Natural killer cell (primary cell): ENCODE measurements around the gene ITGB2. TPM values are rescaled to one million over a fixed set of nuclear protein-coding genes. Genes with fewer than 3 reads are reported as not detected.

Experiments
- ATAC-seq, 3 donors: fragments of 150-1000 bp in 2 of 3; fragments of 200-7000 bp in 1 of 3; cut with Tn5 transposase; 1 replicate in 1 of 3; 2 replicates in 2 of 3; pipeline ENCODE4 v1.10.0; 2021; ENCODE audit warnings: mild to moderate bottlenecking in 2 of 3, moderate library complexity in 2 of 3
- DNase-seq, 2 donors: peaks; one replicate each; pipeline versions ENCODE4 v3.0.0 to v3.0.0-alpha.2; 2013 to 2021; ENCODE audit warnings: mixed read lengths in 1 of 2
- H3K27ac ChIP-seq: one replicate; pipeline ENCODE4 v1.5.1; 2013; ENCODE audit warnings: mild to moderate bottlenecking, low read length
- H3K27me3 ChIP-seq: one replicate; pipeline ENCODE4 v1.6.1; 2013; ENCODE audit warnings: low read length; ENCODE audit not compliant: control insufficient read depth, insufficient read depth
- H3K36me3 ChIP-seq: one replicate; pipeline ENCODE4 v1.6.1; 2013; ENCODE audit warnings: low read length; ENCODE audit not compliant: control insufficient read depth, insufficient read depth
- H3K4me1 ChIP-seq: one replicate; pipeline ENCODE4 v1.6.1; 2013; ENCODE audit warnings: low read length; ENCODE audit not compliant: control insufficient read depth, insufficient read depth
- H3K4me3 ChIP-seq: one replicate; pipeline ENCODE4 v1.5.1; 2013; ENCODE audit warnings: low read length
- H3K9me3 ChIP-seq: one replicate; pipeline ENCODE4 v1.6.1; 2013; ENCODE audit warnings: low read length; ENCODE audit not compliant: control insufficient read depth, insufficient read depth
- H3K27ac Mint-ChIP-seq, 2 donors: one replicate each; pipeline ENCODE4 v1.8.0; 2022; ENCODE audit warnings: mild to moderate bottlenecking in 2 of 2, mixed read lengths in 2 of 2, moderate library complexity in 1 of 2
- H3K27me3 Mint-ChIP-seq, 2 donors: one replicate each; pipeline ENCODE4 v1.8.0; 2022; ENCODE audit warnings: low read depth in 2 of 2, mixed read lengths in 2 of 2
- H3K36me3 Mint-ChIP-seq: one replicate; pipeline ENCODE4 v1.8.0; 2022; ENCODE audit warnings: mixed read lengths
- H3K4me1 Mint-ChIP-seq, 2 donors: one replicate each; pipeline ENCODE4 v1.8.0; 2022; ENCODE audit warnings: mixed read lengths in 2 of 2
- H3K4me3 Mint-ChIP-seq: one replicate; pipeline ENCODE4 v1.8.0; 2022; ENCODE audit warnings: mild to moderate bottlenecking, moderate library complexity, mixed read lengths
- H3K9me3 Mint-ChIP-seq, 2 donors: one replicate each; pipeline ENCODE4 v1.8.0; 2022; ENCODE audit warnings: mixed read lengths in 2 of 2
- CTCF ChIP-seq: fragments of 200-600 bp; IDR thresholded peaks from one replicate; pipeline ENCODE4 v1.8.0; 2022; ENCODE audit warnings: antibody characterized with exemption
- WGBS: methylation state at CpG from one replicate; pipeline ENCODE4 v1.1.7; 2013; ENCODE audit warnings: missing lambda C conversion rate; ENCODE audit not compliant: insufficient coverage; 5-methylcytosine and 5-hydroxymethylcytosine counted together
- intact Hi-C: fragments of 100-400 bp; cut with micrococcal nuclease; formaldehyde crosslinking; loops from one replicate; pipeline ENCODE4 v1.14.2; 2022
- total RNA-seq, 4 donors: library from RNA; stranded (reverse); fragments of 120-200 nt in 1 of 4; gene quantifications; one replicate each; pipeline versions ENCODE4 v1.2.3 to v1.2.4, GENCODE V29; 2013 to 2022

Gene ITGB2
- total RNA-seq, 3 donors from 2014 or later (not counting 1 experiment from before 2014, with no cell fraction given): 1,223 to 1,393 (median 1,250) TPM

GRCh38 chr21:44903050-44903685 lies 17.5 kb downstream of the ITGB2 start:
- Histone ChIP-seq H3K27me3 (no peaks in the 10 kb centered on the region), H3K27ac (no peak overlapping the region), H3K9me3 (no peaks in the 10 kb centered on the region), H3K4me3 (no peak overlapping the region), H3K4me1 (peaks cover 32% of the 10 kb centered on the region), H3K36me3 (peaks cover 97% of the 10 kb centered on the region)
- no peak for DNase-seq
- no peak for TF ChIP-seq CTCF
- WGBS: 94% methylated on average over 18 of the region's 18 CpGs
- intact Hi-C loops: no loop called here
- no peaks in the 10 kb centered on the region for H3K27me3 Mint-ChIP-seq
- no peak for ATAC-seq
- H3K4me3 Mint-ChIP-seq: no peak overlapping the region
- peaks cover 23 to 45% of the 10 kb centered on the region in 2 donors for H3K4me1 Mint-ChIP-seq
- no peaks in the 10 kb centered on the region for H3K9me3 Mint-ChIP-seq
- peak overlapping the region in 1 of 2 donors; percentile 39 for H3K27ac Mint-ChIP-seq
- H3K36me3 Mint-ChIP-seq: peaks cover 12% of the 10 kb centered on the region

GRCh38 chr21:44902268-44903049 lies 18.2 kb downstream of the ITGB2 start:
- H3K4me3 Mint-ChIP-seq: no peak overlapping the region
- ATAC-seq (no peak), DNase-seq (no peak)
- Histone ChIP-seq H3K9me3 (no peaks in the 10 kb centered on the region), H3K4me3 (no peak overlapping the region), H3K27me3 (no peaks in the 10 kb centered on the region), H3K36me3 (peaks cover 98% of the 10 kb centered on the region), H3K4me1 (peaks cover 32% of the 10 kb centered on the region), H3K27ac (no peak overlapping the region)
- H3K36me3 Mint-ChIP-seq: peaks cover 12% of the 10 kb centered on the region
- H3K4me1 Mint-ChIP-seq: peaks cover 23 to 45% of the 10 kb centered on the region in 2 donors
- intact Hi-C loops: no loop called here
- H3K27ac Mint-ChIP-seq: peak overlapping the region in 1 of 2 donors; percentile 39
- 89% methylated on average over 27 of the region's 30 CpGs for WGBS
- no peak for TF ChIP-seq CTCF
- no peaks in the 10 kb centered on the region for H3K27me3 Mint-ChIP-seq
- no peaks in the 10 kb centered on the region for H3K9me3 Mint-ChIP-seq

- no peak for ATAC-seq
- intact Hi-C loops: no loop called here
- Mint-ChIP-seq H3K4me3 (no peak overlapping the region), H3K27ac (peak overlapping the region in 1 of 2 donors; percentile 29), H3K9me3 (no peaks in the 10 kb centered on the region), H3K27me3 (no peaks in the 10 kb centered on the region), H3K4me1 (peaks cover 21 to 44% of the 10 kb centered on the region in 2 donors), H3K36me3 (peaks cover 12% of the 10 kb centered on the region)
- Histone ChIP-seq H3K27me3 (no peaks in the 10 kb centered on the region), H3K4me3 (no peak overlapping the region), H3K27ac (no peak overlapping the region), H3K9me3 (no peaks in the 10 kb centered on the region), H3K4me1 (peaks cover 24% of the 10 kb centered on the region), H3K36me3 (peaks cover 98% of the 10 kb centered on the region)
- WGBS: 95% methylated on average over 27 of the region's 27 CpGs
- TF ChIP-seq CTCF: no peak
- DNase-seq: no peak
These were observed 19.2 kb downstream of the ITGB2 start for GRCh38 chr21:44901391-44902074.
